ENCODE results near the gene SLC2A4RG.

GRCh38 chr20:63785691-63786131, 46.1 kb downstream of the SLC2A4RG start:
- TF ChIP-seq POLR2AphosphoS5 (IDR thresholded peaks at IDR 0.05) (no peak), CTCF (IDR thresholded peaks at IDR 0.05) (no peak), POLR2A (IDR thresholded peaks at IDR 0.05; ENCODE audit: low read depth) (no peak)
